Measurements from ENCODE around the gene UBE2J1. TPM values are rescaled to one million over a fixed set of nuclear protein-coding genes. Genes with fewer than 3 reads are reported as not detected.

Gene UBE2J1, protein sequence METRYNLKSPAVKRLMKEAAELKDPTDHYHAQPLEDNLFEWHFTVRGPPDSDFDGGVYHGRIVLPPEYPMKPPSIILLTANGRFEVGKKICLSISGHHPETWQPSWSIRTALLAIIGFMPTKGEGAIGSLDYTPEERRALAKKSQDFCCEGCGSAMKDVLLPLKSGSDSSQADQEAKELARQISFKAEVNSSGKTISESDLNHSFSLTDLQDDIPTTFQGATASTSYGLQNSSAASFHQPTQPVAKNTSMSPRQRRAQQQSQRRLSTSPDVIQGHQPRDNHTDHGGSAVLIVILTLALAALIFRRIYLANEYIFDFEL
- polyA plus RNA-seq (2013, experiment 1 of 2): 30.2 TPM
- 31.5 TPM for polyA plus RNA-seq (2013, experiment 2 of 2)

DNA sequence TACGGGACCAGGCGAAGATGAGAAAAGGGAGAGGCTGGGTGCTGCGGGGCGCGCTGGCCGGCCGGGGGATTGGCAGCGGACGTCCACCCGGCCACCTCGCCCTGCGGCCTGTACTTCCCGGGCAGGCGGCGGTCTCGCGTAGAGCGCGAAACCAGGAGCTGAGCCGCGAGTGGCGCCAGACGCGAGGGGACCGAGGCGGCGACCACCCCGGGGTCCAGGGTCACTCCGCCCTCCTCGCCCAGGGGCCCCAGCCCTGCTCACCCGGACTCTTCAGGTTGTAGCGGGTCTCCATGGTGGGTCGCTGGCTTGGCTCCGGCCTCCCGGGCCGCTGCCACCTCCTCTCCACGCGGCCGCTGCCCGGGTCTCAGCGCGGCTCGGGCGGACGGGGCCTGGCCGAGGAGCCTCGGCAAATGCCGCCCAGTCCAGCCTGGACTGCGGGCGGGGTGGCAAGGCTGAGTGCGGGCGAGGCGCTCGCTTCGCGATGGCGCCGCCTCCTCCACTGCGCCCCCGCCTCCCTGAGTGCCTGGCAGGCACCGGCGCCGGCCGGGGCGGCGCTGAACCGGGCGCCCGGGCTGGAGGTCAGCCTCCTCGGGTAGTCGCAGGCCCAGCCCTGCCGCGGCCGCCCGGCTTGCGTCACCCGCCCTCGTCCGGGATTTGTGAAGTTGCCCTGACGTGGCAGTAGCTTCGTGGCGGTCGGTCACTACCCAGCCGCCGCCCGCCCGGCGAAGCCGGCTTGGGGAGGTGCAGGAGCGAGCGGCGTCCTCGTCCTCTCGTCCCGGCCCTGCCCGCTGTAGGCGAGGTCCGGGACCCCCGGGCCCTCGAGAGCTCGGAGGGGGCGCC, at the start of gene UBE2J1:
Gene UBE2J1 (minus strand): TSS at position 445 of the 840 bp plus-strand sequence. CDS start 153 bp downstream, at position 292.
- H2AK5ac ChIP-seq (ENCODE audit: low read depth, low read length): peak within 1 kb of the TSS; percentile 58
- WGBS, 2 donors (ENCODE audit: extremely low coverage in 2 of 2, insufficient read length in 2 of 2, insufficient replicate concordance in 1 of 2): no CpG with 5 or more reads among the region's 102 CpGs

DNA sequence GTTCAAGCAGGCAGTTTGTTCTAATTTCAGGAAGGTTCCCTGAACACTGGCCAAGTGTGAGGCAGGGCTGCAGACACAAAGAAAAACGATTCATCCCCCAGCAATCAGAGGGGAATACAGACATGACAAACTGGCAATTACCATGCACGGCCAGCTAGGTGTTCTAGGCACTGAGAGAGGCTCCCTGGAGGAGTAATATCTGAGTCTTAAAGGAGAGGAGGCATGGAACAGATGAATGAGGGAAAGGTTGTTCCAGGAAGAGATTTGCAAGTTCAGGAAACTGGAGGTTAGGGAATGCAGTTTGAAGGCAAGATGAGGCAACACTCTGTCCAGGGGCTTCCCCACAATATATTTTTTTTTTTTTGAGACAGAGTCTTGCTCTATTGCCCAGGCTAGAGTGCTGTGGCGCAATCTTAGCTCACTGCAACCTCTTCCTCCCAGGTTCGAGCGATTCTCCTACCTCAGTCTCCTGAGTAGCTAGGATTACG, 48.4 kb upstream of the UBE2J1 start:
- no CpG with 5 or more reads among the region's 6 CpGs for WGBS, 2 donors (ENCODE audit: extremely low coverage in 2 of 2, insufficient read length in 2 of 2, insufficient replicate concordance in 1 of 2)
- no peak overlapping the region for H2BK15ac ChIP-seq (ENCODE audit: low read length)
- H3K27ac ChIP-seq (replicated peaks; ENCODE audit: low read length): no peak overlapping the region

More for the DNA sequence above, at the start of gene UBE2J1:
- peak within 1 kb of the TSS; percentile 87 to 88 for H3K4me3 ChIP-seq (ENCODE audit: low read length in 2 of 2)
- peak within 1 kb of the TSS; percentile 94 for H3K9ac ChIP-seq (ENCODE audit: low read depth, low read length, poor library complexity)
- peaks cover 6 to 11% of the 10 kb centered on the region in 2 donors for H3K4me1 ChIP-seq (ENCODE audit: control insufficient read depth in 2 of 2, insufficient read depth in 1 of 2, low read depth in 1 of 2, low read length in 2 of 2)
- H3K18ac ChIP-seq (ENCODE audit: low read length): peak within 1 kb of the TSS; percentile 98
- H3K36me3 ChIP-seq (replicated peaks in 1 of 2; ENCODE audit: control insufficient read depth in 2 of 2, insufficient read depth in 2 of 2, low read length in 2 of 2): peaks cover 0 to 3% of the 10 kb centered on the region in 2 donors
- H2BK5ac ChIP-seq (ENCODE audit: low read length): peak within 1 kb of the TSS; percentile 96
- peak within 1 kb of the TSS; percentile 97 for H3K14ac ChIP-seq (ENCODE audit: low read length)
- peak within 1 kb of the TSS; percentile 84 for H3K4me2 ChIP-seq (ENCODE audit: insufficient read depth, low read length, poor library complexity, severe bottlenecking)
- H2BK12ac ChIP-seq (ENCODE audit: low read length): no peak within 1 kb of the TSS
- H3K4ac ChIP-seq (ENCODE audit: low read length): peak within 1 kb of the TSS; percentile 97
- no peaks in the 10 kb centered on the region for H3K27me3 ChIP-seq (ENCODE audit: control insufficient read depth in 3 of 3, insufficient read depth in 3 of 3, low read depth in 1 of 3, low read length in 3 of 3)
- peak within 1 kb of the TSS; percentile 92 for H3K23ac ChIP-seq (ENCODE audit: low read depth, low read length, poor library complexity)
- H3K9me3 ChIP-seq (replicated peaks in 1 of 2; ENCODE audit: control insufficient read depth in 2 of 2, insufficient read depth in 1 of 2, low read depth in 1 of 2, low read length in 2 of 2): no peaks in the 10 kb centered on the region
- peak within 1 kb of the TSS; percentile 60 for H4K91ac ChIP-seq (ENCODE audit: low read depth, low read length, poor library complexity)
- peak within 1 kb of the TSS; percentile 97 for H2BK15ac ChIP-seq (ENCODE audit: low read length)
- H2BK120ac ChIP-seq (ENCODE audit: low read depth, low read length): peak within 1 kb of the TSS; percentile 83
- H2AFZ ChIP-seq (ENCODE audit: low read length): peak within 1 kb of the TSS; percentile 97
- DNase-seq (ENCODE audit: low spot score): peak; percentile 84
- peak within 1 kb of the TSS; percentile 74 for H4K8ac ChIP-seq (ENCODE audit: low read depth, low read length)
- H3K27ac ChIP-seq (replicated peaks; ENCODE audit: low read length): peak within 1 kb of the TSS; percentile 83
- no peaks in the 10 kb centered on the region for H3K79me1 ChIP-seq (ENCODE audit: low read depth, low read length)

DNA sequence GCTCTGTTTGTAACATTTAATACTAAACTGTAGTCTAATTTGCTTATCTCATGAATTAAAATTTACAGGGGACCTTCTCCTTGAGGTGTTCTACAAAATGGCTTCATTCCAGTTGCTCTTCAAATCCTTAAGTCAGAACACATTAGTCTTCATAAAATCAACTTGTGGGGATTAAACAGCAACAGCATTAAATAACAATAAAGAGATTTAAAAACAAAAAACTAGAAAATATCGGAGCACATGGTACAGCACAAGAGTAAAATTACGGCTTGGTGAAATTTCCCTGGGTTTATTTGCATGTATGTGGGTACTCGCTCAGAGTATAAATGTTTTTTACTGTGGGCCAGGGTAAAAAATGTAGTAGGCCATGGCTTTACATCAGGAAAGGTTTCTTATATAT, 47.5 kb upstream of the UBE2J1 start:
- Histone ChIP-seq H3K27ac (replicated peaks; ENCODE audit: low read length) (no peak overlapping the region), H3K4me3 (ENCODE audit: low read length in 2 of 2) (no peak overlapping the region), H3K9me3 (replicated peaks in 1 of 2; ENCODE audit: control insufficient read depth in 2 of 2, insufficient read depth in 1 of 2, low read depth in 1 of 2, low read length in 2 of 2) (peaks cover 0 to 2% of the 10 kb centered on the region in 2 donors), H3K4me1 (ENCODE audit: control insufficient read depth in 2 of 2, insufficient read depth in 1 of 2, low read depth in 1 of 2, low read length in 2 of 2) (peaks cover 0 to 5% of the 10 kb centered on the region in 2 donors), H3K79me1 (ENCODE audit: low read depth, low read length) (no peaks in the 10 kb centered on the region), H2BK15ac (ENCODE audit: low read length) (no peak overlapping the region), H4K91ac (ENCODE audit: low read depth, low read length, poor library complexity) (no peak overlapping the region), H3K18ac (ENCODE audit: low read length) (no peak overlapping the region), H3K9ac (ENCODE audit: low read depth, low read length, poor library complexity) (no peak overlapping the region), H3K14ac (ENCODE audit: low read length) (no peak overlapping the region), H2BK5ac (ENCODE audit: low read length) (no peak overlapping the region), H3K27me3 (ENCODE audit: control insufficient read depth in 3 of 3, insufficient read depth in 3 of 3, low read depth in 1 of 3, low read length in 3 of 3) (no peaks in the 10 kb centered on the region), H2AFZ (ENCODE audit: low read length) (no peak overlapping the region), H3K36me3 (replicated peaks in 1 of 2; ENCODE audit: control insufficient read depth in 2 of 2, insufficient read depth in 2 of 2, low read length in 2 of 2) (no peaks in the 10 kb centered on the region), H2BK12ac (ENCODE audit: low read length) (no peak overlapping the region), H3K23ac (ENCODE audit: low read depth, low read length, poor library complexity) (no peak overlapping the region), H3K4me2 (ENCODE audit: insufficient read depth, low read length, poor library complexity, severe bottlenecking) (no peak overlapping the region), H3K4ac (ENCODE audit: low read length) (no peak overlapping the region), H4K8ac (ENCODE audit: low read depth, low read length) (no peak overlapping the region), H2BK120ac (ENCODE audit: low read depth, low read length) (no peak overlapping the region), H2AK5ac (ENCODE audit: low read depth, low read length) (no peak overlapping the region)
- no CpG with 5 or more reads among the region's 3 CpGs for WGBS, 2 donors (ENCODE audit: extremely low coverage in 2 of 2, insufficient read length in 2 of 2, insufficient replicate concordance in 1 of 2)
- DNase-seq (ENCODE audit: low spot score): no peak

More for the DNA sequence above, 48.4 kb upstream of the UBE2J1 start:
- Histone ChIP-seq H3K23ac (ENCODE audit: low read depth, low read length, poor library complexity) (no peak overlapping the region), H2AK5ac (ENCODE audit: low read depth, low read length) (no peak overlapping the region), H3K79me1 (ENCODE audit: low read depth, low read length) (no peaks in the 10 kb centered on the region), H3K18ac (ENCODE audit: low read length) (no peak overlapping the region), H2BK12ac (ENCODE audit: low read length) (no peak overlapping the region), H3K4me1 (ENCODE audit: control insufficient read depth in 2 of 2, insufficient read depth in 1 of 2, low read depth in 1 of 2, low read length in 2 of 2) (peaks cover 5 to 7% of the 10 kb centered on the region in 2 donors), H3K4me3 (ENCODE audit: low read length in 2 of 2) (no peak overlapping the region), H4K8ac (ENCODE audit: low read depth, low read length) (no peak overlapping the region), H4K91ac (ENCODE audit: low read depth, low read length, poor library complexity) (no peak overlapping the region), H3K4ac (ENCODE audit: low read length) (no peak overlapping the region), H3K4me2 (ENCODE audit: insufficient read depth, low read length, poor library complexity, severe bottlenecking) (no peak overlapping the region), H3K14ac (ENCODE audit: low read length) (no peak overlapping the region), H3K36me3 (replicated peaks in 1 of 2; ENCODE audit: control insufficient read depth in 2 of 2, insufficient read depth in 2 of 2, low read length in 2 of 2) (no peaks in the 10 kb centered on the region), H2AFZ (ENCODE audit: low read length) (no peak overlapping the region), H2BK120ac (ENCODE audit: low read depth, low read length) (no peak overlapping the region), H3K9me3 (replicated peaks in 1 of 2; ENCODE audit: control insufficient read depth in 2 of 2, insufficient read depth in 1 of 2, low read depth in 1 of 2, low read length in 2 of 2) (peaks cover 0 to 2% of the 10 kb centered on the region in 2 donors), H2BK5ac (ENCODE audit: low read length) (no peak overlapping the region), H3K27me3 (ENCODE audit: control insufficient read depth in 3 of 3, insufficient read depth in 3 of 3, low read depth in 1 of 3, low read length in 3 of 3) (no peaks in the 10 kb centered on the region), H3K9ac (ENCODE audit: low read depth, low read length, poor library complexity) (no peak overlapping the region)
- DNase-seq (ENCODE audit: low spot score): no peak
